Mesenchymal stem cell (in vitro differentiated cells and primary cell): Measurements from ENCODE around the gene UNC5C.

Experiments
- DNase-seq: peaks from one replicate; pipeline ENCODE4 v3.0.0-alpha.2; 2013
- H2AFZ ChIP-seq: one replicate; pipeline ENCODE4 v1.6.1; 2013; ENCODE audit warnings: low read depth, mild to moderate bottlenecking, control low read depth, inconsistent platforms, low read length, moderate library complexity
- H2AK5ac ChIP-seq: 2 replicates; pipeline ENCODE4 v1.6.1; 2013; ENCODE audit warnings: low read length, moderate library complexity, mild to moderate bottlenecking, inconsistent platforms; ENCODE audit not compliant: severe bottlenecking
- H2BK120ac ChIP-seq: one replicate; pipeline ENCODE4 v1.6.1; 2013; ENCODE audit warnings: low read depth, mild to moderate bottlenecking, inconsistent platforms, low read length, moderate library complexity
- H2BK12ac ChIP-seq, 2 experiments: one replicate each; pipeline ENCODE4 v1.6.1; 2013; ENCODE audit warnings: inconsistent platforms in 2 of 2, low read length in 2 of 2, mild to moderate bottlenecking in 2 of 2, moderate library complexity in 2 of 2, control low read depth in 1 of 2
- H2BK15ac ChIP-seq: one replicate; pipeline ENCODE4 v1.6.1; 2013; ENCODE audit warnings: mild to moderate bottlenecking, low read depth, inconsistent platforms; ENCODE audit not compliant: poor library complexity, severe bottlenecking
- H2BK5ac ChIP-seq: 2 replicates; pipeline ENCODE4 v1.6.1; 2013; ENCODE audit warnings: low read depth, mild to moderate bottlenecking, low read length, control low read depth, inconsistent platforms; ENCODE audit not compliant: poor library complexity, severe bottlenecking
- H3K14ac ChIP-seq, 2 experiments: one replicate each; pipeline ENCODE4 v1.6.1; 2013; ENCODE audit warnings: inconsistent platforms in 2 of 2, low read length in 2 of 2, control low read depth in 1 of 2, mild to moderate bottlenecking in 1 of 2, moderate library complexity in 1 of 2
- H3K18ac ChIP-seq, 2 experiments: one replicate each; pipeline ENCODE4 v1.6.1; 2013; ENCODE audit warnings: inconsistent platforms in 2 of 2, low read length in 2 of 2, control low read depth in 1 of 2, low read depth in 1 of 2, mild to moderate bottlenecking in 1 of 2
- H3K23ac ChIP-seq, 2 experiments: one replicate each; pipeline ENCODE4 v1.6.1; 2013; ENCODE audit warnings: inconsistent platforms in 2 of 2, low read length in 2 of 2, mild to moderate bottlenecking in 2 of 2, moderate library complexity in 2 of 2, control low read depth in 1 of 2
- H3K27ac ChIP-seq: 2 replicates; pipeline ENCODE4 v1.5.1; 2013; ENCODE audit warnings: mild to moderate bottlenecking, moderate library complexity, low read length, control low read depth, inconsistent platforms; ENCODE audit not compliant: poor library complexity, severe bottlenecking
- H3K27me3 ChIP-seq, 2 experiments: 2 replicates each; pipeline versions ENCODE4 v1.6.1 to v1.7.0; 2013; ENCODE audit warnings: low read length in 2 of 2, mild to moderate bottlenecking in 2 of 2, moderate library complexity in 2 of 2, control low read depth in 1 of 2, inconsistent platforms in 1 of 2; ENCODE audit not compliant: control insufficient read depth in 1 of 2, insufficient read depth in 1 of 2
- H3K36me3 ChIP-seq, 2 experiments: 2 replicates each; pipeline versions ENCODE4 v1.6.1 to v1.7.0; 2013; ENCODE audit warnings: low read length in 2 of 2, control low read depth in 1 of 2, inconsistent platforms in 1 of 2, low read depth in 1 of 2, mild to moderate bottlenecking in 1 of 2; ENCODE audit not compliant: insufficient read depth in 2 of 2, control insufficient read depth in 1 of 2
- H3K4ac ChIP-seq, 2 experiments: one replicate each; pipeline ENCODE4 v1.6.1; 2013; ENCODE audit warnings: inconsistent platforms in 2 of 2, low read length in 2 of 2, mild to moderate bottlenecking in 2 of 2, moderate library complexity in 2 of 2, control low read depth in 1 of 2, low read depth in 1 of 2
- H3K4me1 ChIP-seq: 2 replicates; pipeline ENCODE4 v1.6.1; 2013; ENCODE audit warnings: low read depth, low read length, control low read depth; ENCODE audit not compliant: control insufficient read depth, insufficient read depth
- H3K4me2 ChIP-seq: 2 replicates; pipeline ENCODE4 v1.6.1; 2013; ENCODE audit warnings: low read length, mild to moderate bottlenecking, inconsistent platforms; ENCODE audit not compliant: poor library complexity, severe bottlenecking
- H3K4me3 ChIP-seq, 2 experiments: 2 replicates each; pipeline versions ENCODE4 v1.5.1 to v1.7.0; 2013; ENCODE audit warnings: low read length in 2 of 2, mild to moderate bottlenecking in 2 of 2, control low read depth in 1 of 2, low read depth in 1 of 2; ENCODE audit not compliant: insufficient read depth in 1 of 2
- H3K79me1 ChIP-seq: replicated peaks from 2 replicates; pipeline ENCODE4 v1.6.1; 2013; ENCODE audit warnings: mild to moderate bottlenecking, control low read depth, low read length, inconsistent platforms; ENCODE audit not compliant: poor library complexity, severe bottlenecking
- H3K9ac ChIP-seq: 2 replicates; pipeline ENCODE4 v1.7.0; 2013; ENCODE audit warnings: mild to moderate bottlenecking, low read length, moderate library complexity
- H3K9me3 ChIP-seq: 2 replicates; pipeline ENCODE4 v1.7.0; 2013; ENCODE audit warnings: mild to moderate bottlenecking, low read length; ENCODE audit not compliant: control insufficient read depth
- H4K8ac ChIP-seq: one replicate; pipeline ENCODE4 v1.6.1; 2013; ENCODE audit warnings: inconsistent platforms, mild to moderate bottlenecking, low read length, moderate library complexity
- H4K91ac ChIP-seq: one replicate; pipeline ENCODE4 v1.6.1; 2013; ENCODE audit warnings: mild to moderate bottlenecking, low read length, inconsistent platforms
- WGBS: methylation state at CpG from one replicate; pipeline ENCODE4 v1.1.7; 2013; ENCODE audit warnings: mixed read lengths; 5-methylcytosine and 5-hydroxymethylcytosine counted together

Gene UNC5C

GRCh38 chr4:95428291-95429070, 120.3 kb downstream of the UNC5C start:
- H3K27ac ChIP-seq = no peak overlapping the region
- no peaks in the 10 kb centered on the region for H3K4me1 ChIP-seq
- no peak overlapping the region for H3K4me3 ChIP-seq
- DNase-seq = peak; percentile 73
- no peak overlapping the region for H2BK12ac ChIP-seq
- no peaks in the 10 kb centered on the region for H3K36me3 ChIP-seq
- H2AK5ac ChIP-seq = no peak overlapping the region
- no peaks in the 10 kb centered on the region for H3K9me3 ChIP-seq
- no peak overlapping the region for H2AFZ ChIP-seq
- no peak overlapping the region for H3K9ac ChIP-seq
- no peak overlapping the region for H2BK15ac ChIP-seq
- no peaks in the 10 kb centered on the region for H3K79me1 ChIP-seq
- no peak overlapping the region for H3K18ac ChIP-seq
- H3K27me3 ChIP-seq = no peaks in the 10 kb centered on the region
- H4K91ac ChIP-seq = no peak overlapping the region
- WGBS = 13% methylated on average over 1 of the region's 2 CpGs
- no peak overlapping the region for H4K8ac ChIP-seq
- H3K4me2 ChIP-seq = no peak overlapping the region
- no peak overlapping the region for H3K23ac ChIP-seq
- no peak overlapping the region for H2BK120ac ChIP-seq
- no peak overlapping the region for H3K14ac ChIP-seq
- H3K4ac ChIP-seq = no peak overlapping the region
- H2BK5ac ChIP-seq = no peak overlapping the region

- Histone ChIP-seq H2AFZ (no peak overlapping the region), H3K9ac (no peak overlapping the region)
- WGBS = 96% methylated on average over 4 of the region's 4 CpGs
These were observed 122.3 kb downstream of the UNC5C start for GRCh38 chr4:95426455-95426854.

DNA sequence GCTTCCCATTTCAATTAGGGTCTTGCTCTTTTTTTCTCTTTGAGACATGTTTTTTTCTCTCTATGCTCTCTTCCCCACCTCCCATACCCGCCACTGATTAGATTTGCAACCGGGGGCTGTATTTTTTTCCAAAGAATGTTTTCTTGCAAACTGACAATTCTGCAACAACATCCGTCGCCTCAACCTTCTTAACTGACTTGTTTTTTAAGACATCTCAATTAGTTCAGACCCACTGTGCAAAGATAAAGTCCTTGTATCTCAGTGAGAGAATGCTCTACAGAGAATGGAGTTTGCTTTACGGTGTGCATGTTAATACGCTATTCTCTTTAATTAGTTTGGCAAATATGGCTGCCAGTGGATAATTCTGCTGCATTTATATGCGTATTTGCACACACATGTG, 126.3 kb downstream of the UNC5C start:
- H3K4me2 ChIP-seq = no peak overlapping the region
- no peak overlapping the region for H2BK12ac ChIP-seq
- 96% methylated on average over 6 of the region's 7 CpGs for WGBS
- no peak overlapping the region for H2BK120ac ChIP-seq
- H3K4me1 ChIP-seq = no peaks in the 10 kb centered on the region
- no peak overlapping the region for H4K8ac ChIP-seq
- no peaks in the 10 kb centered on the region for H3K36me3 ChIP-seq
- no peak for DNase-seq
- no peak overlapping the region for H3K4me3 ChIP-seq
- no peaks in the 10 kb centered on the region for H3K79me1 ChIP-seq
- H3K27me3 ChIP-seq = no peaks in the 10 kb centered on the region
- H3K14ac ChIP-seq = no peak overlapping the region
- H2AFZ ChIP-seq = no peak overlapping the region
- H3K9me3 ChIP-seq = no peaks in the 10 kb centered on the region
- no peak overlapping the region for H2AK5ac ChIP-seq
- no peak overlapping the region for H3K9ac ChIP-seq
- no peak overlapping the region for H3K27ac ChIP-seq
- H3K23ac ChIP-seq = no peak overlapping the region
- no peak overlapping the region for H4K91ac ChIP-seq
- H3K4ac ChIP-seq = no peak overlapping the region
- no peak overlapping the region for H2BK15ac ChIP-seq
- no peak overlapping the region for H3K18ac ChIP-seq
- H2BK5ac ChIP-seq = no peak overlapping the region

More at GRCh38 chr4:95426455-95426854, 122.3 kb downstream of the UNC5C start:
- Histone ChIP-seq H3K4me3 (no peak overlapping the region), H2BK5ac (no peak overlapping the region), H3K4me2 (no peak overlapping the region), H2AK5ac (no peak overlapping the region), H4K8ac (no peak overlapping the region), H2BK12ac (no peak overlapping the region), H3K4me1 (no peaks in the 10 kb centered on the region), H3K9me3 (no peaks in the 10 kb centered on the region), H3K23ac (no peak overlapping the region), H3K79me1 (no peaks in the 10 kb centered on the region), H3K4ac (no peak overlapping the region), H2BK120ac (no peak overlapping the region), H3K27ac (no peak overlapping the region), H3K14ac (no peak overlapping the region), H3K36me3 (no peaks in the 10 kb centered on the region), H2BK15ac (no peak overlapping the region), H4K91ac (no peak overlapping the region), H3K27me3 (no peaks in the 10 kb centered on the region), H3K18ac (no peak overlapping the region)
- no peak for DNase-seq

GRCh38 chr4:95421869-95422268, 126.9 kb downstream of the UNC5C start:
- H3K4me1 ChIP-seq = no peaks in the 10 kb centered on the region
- H2BK12ac ChIP-seq = no peak overlapping the region
- H2BK120ac ChIP-seq = no peak overlapping the region
- 100% methylated on average over 2 of the region's 4 CpGs for WGBS
- no peak overlapping the region for H3K4me2 ChIP-seq
- no peak overlapping the region for H4K8ac ChIP-seq
- no peak overlapping the region for H3K14ac ChIP-seq
- no peaks in the 10 kb centered on the region for H3K27me3 ChIP-seq
- no peak overlapping the region for H2AFZ ChIP-seq
- no peak overlapping the region for H3K18ac ChIP-seq
- no peak overlapping the region for H3K27ac ChIP-seq
- H2BK15ac ChIP-seq = no peak overlapping the region
- H4K91ac ChIP-seq = no peak overlapping the region
- H2BK5ac ChIP-seq = no peak overlapping the region
- no peak overlapping the region for H3K4ac ChIP-seq
- no peaks in the 10 kb centered on the region for H3K9me3 ChIP-seq
- no peaks in the 10 kb centered on the region for H3K79me1 ChIP-seq
- no peak overlapping the region for H3K4me3 ChIP-seq
- no peak overlapping the region for H3K9ac ChIP-seq
- H2AK5ac ChIP-seq = no peak overlapping the region
- no peak overlapping the region for H3K23ac ChIP-seq
- DNase-seq = no peak
- no peaks in the 10 kb centered on the region for H3K36me3 ChIP-seq
